Astrocyte (in vitro differentiated cells and primary cell): Measurements from ENCODE around the gene REP15.

ENCODE experiments used
- EZH2 ChIP-seq: IDR thresholded peaks from 2 replicates; pipeline ENCODE4 v1.6.1; 2012; ENCODE audit warnings: mild to moderate bottlenecking, low read length, inconsistent platforms; ENCODE audit not compliant: insufficient read depth
- TF ChIP-seq, protein P1 (sequence below): IDR thresholded peaks from 2 replicates; pipeline ENCODE4 v1.5.1; 2011; ENCODE audit warnings: low read depth, mild to moderate bottlenecking, inconsistent platforms, low read length, moderate library complexity; ENCODE audit not compliant: insufficient read depth

DNA sequence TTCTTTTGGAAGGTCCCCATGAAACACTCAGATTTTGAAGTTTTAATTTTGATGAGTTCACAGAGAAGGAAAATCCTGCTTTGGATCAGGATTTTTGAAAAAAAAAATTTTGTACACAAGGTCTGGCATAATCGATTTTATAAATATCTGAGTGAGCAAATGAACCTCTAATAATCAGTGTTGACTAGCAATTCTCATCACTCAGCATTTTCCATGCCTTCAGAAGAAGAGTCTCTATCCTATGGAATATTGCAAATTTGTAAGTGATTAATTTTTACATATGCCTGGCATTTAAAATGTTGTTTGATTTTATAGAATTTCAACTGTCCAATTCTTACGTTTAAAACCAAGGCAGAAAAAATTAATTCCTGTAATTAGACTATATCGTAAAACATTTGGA lies 30.5 kb upstream of the REP15 start:
- TF ChIP-seq, protein P1, sequence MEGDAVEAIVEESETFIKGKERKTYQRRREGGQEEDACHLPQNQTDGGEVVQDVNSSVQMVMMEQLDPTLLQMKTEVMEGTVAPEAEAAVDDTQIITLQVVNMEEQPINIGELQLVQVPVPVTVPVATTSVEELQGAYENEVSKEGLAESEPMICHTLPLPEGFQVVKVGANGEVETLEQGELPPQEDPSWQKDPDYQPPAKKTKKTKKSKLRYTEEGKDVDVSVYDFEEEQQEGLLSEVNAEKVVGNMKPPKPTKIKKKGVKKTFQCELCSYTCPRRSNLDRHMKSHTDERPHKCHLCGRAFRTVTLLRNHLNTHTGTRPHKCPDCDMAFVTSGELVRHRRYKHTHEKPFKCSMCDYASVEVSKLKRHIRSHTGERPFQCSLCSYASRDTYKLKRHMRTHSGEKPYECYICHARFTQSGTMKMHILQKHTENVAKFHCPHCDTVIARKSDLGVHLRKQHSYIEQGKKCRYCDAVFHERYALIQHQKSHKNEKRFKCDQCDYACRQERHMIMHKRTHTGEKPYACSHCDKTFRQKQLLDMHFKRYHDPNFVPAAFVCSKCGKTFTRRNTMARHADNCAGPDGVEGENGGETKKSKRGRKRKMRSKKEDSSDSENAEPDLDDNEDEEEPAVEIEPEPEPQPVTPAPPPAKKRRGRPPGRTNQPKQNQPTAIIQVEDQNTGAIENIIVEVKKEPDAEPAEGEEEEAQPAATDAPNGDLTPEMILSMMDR: no peak
- TF ChIP-seq EZH2: no peak
